Ovary (tissue), 9 donors: ENCODE data around the gene MPPED1. TPM values are rescaled to one million over a fixed set of nuclear protein-coding genes. Genes with fewer than 3 reads are reported as not detected.

Source experiments
- DNase-seq, 5 donors: peaks; one replicate each; pipeline ENCODE4 v3.0.0-alpha.2; 2019 to 2020
- H3K27ac ChIP-seq, 2 donors: fragments of 200-600 bp; one replicate each; pipeline versions ENCODE4 v1.5.1 to v1.8.0; 2019 to 2022
- H3K27me3 ChIP-seq: fragments of 200-600 bp; one replicate; pipeline ENCODE4 v1.8.0; 2022
- H3K36me3 ChIP-seq: fragments of 200-600 bp; sonication (generic); one replicate; pipeline ENCODE4 v1.5.1; 2019
- H3K4me1 ChIP-seq: one replicate; pipeline ENCODE4 v1.8.1; 2013; ENCODE audit warnings: mild to moderate bottlenecking, moderate library complexity; ENCODE audit not compliant: insufficient read depth
- H3K4me3 ChIP-seq: fragments of 200-600 bp; sonication (generic); one replicate; pipeline ENCODE4 v1.5.1; 2017
- H3K9me3 ChIP-seq, 2 donors: fragments of 200-600 bp in 1 of 2; sonication (generic) in 1 of 2; one replicate each; pipeline versions ENCODE4 v1.5.1 to v1.8.1; 2013 to 2019; ENCODE audit warnings: mild to moderate bottlenecking in 1 of 2, moderate library complexity in 1 of 2
- EP300 ChIP-seq: sonication (generic); formaldehyde crosslinking; IDR thresholded peaks from one replicate; pipeline ENCODE4 v1.6.1; 2017; ENCODE audit warnings: antibody characterized with exemption
- POLR2A ChIP-seq: fragments of 450-650 bp; IDR thresholded peaks from one replicate; pipeline ENCODE4 v1.6.1; 2017; ENCODE audit warnings: antibody characterized with exemption, mild to moderate bottlenecking, moderate library complexity
- WGBS, 3 donors: extraction: QIAGEN DNeasy Blood & Tissue Kit in 1 of 3; methylation state at CpG; one replicate each; pipeline versions ENCODE4 v1.1.5 to v1.1.7; 2013 to 2017; 5-methylcytosine and 5-hydroxymethylcytosine counted together
- intact Hi-C, 4 donors: fragments of 100-400 bp; cut with DNase I; formaldehyde crosslinking; loops; one replicate each; pipeline versions ENCODE4 v1.11.0 to v1.15.1; 2022 to 2023
- polyA plus RNA-seq, 2 donors: library from polyadenylated mRNA; stranded (reverse); fragments of 200-250 nt in 1 of 2; fragments of 350-450 nt in 1 of 2; fragmentation: Illumina TruSeq in 1 of 2; extraction: RNeasy Lipid Tissue Mini Kit (QIAGEN cat#74804) in 1 of 2; gene quantifications; one replicate each; pipeline ENCODE4 v1.2.3, GENCODE V29; 2013 to 2014
- total RNA-seq, 7 donors: library from RNA; depleted of rRNA in 2 of 7; stranded (reverse); fragments of >200 nt in 2 of 7; fragmentation: NEBNext Ultra II Directional in 3 of 7; extraction: Animal tissue kit (Norgen Biotek cat#: 25700) in 3 of 7; gene quantifications; one replicate each; pipeline versions ENCODE4 v1.1.0 to v1.2.4, GENCODE V29; 2016 to 2023
- TF ChIP-seq, protein P1 (sequence below), 3 donors: fragments of 450-650 bp in 2 of 3; fragments of 200-600 bp in 1 of 3; IDR thresholded peaks; one replicate each; pipeline versions ENCODE4 v1.5.1 to v1.8.0; 2016 to 2022; ENCODE audit warnings: antibody characterized with exemption in 3 of 3, mild to moderate bottlenecking in 1 of 3
- donor health status: DM: no; HTN: no; CAD: no; lungs with moderate emphysema.
- donor health status: DM: no; HTN: no; CAD: no.
- donor health status: Bipolar disorder and iron deficiency.
- donor health status: DM: yes; HTN: yes; CAD: no.
- donor health status: DM: no; HTN: no; CAD: no.
- donor health status: DM: yes; HTN: yes; CAD: no.

MPPED1 gene
- total and polyA plus RNA-seq, 9 donors, result 0.45 to 4.1 (median 2.1) TPM

DNA sequence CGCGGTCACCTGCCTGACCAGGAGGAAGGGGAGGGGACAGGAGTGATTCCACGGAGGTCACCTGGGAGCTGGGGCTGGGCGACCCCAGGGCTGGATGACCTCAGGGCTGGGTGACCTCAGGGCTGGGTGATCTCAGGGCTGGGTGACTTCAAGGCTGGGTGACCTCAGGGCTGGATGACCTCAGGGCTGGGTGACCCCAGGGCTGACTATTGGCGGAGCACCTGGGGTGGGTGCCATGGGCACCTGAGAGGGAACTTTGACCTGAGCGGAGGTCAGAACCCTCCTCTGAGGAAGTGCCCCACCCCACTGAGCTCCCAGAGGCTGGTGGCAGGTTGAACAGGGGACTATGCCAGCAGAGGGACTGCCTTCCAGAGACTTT is 11.8 kb upstream of the MPPED1 start:
- 91 to 92% (median 91%) methylated on average over 6 of the region's 6 CpGs for WGBS, 3 donors
- Histone ChIP-seq H3K4me3 (no peak overlapping the region), H3K9me3 (no peaks in the 10 kb centered on the region), H3K4me1 (no peaks in the 10 kb centered on the region), H3K27me3 (no peaks in the 10 kb centered on the region), H3K27ac (no peak overlapping the region), H3K36me3 (no peaks in the 10 kb centered on the region)
- no peak for TF ChIP-seq EP300
- TF ChIP-seq POLR2A, result no peak
- TF ChIP-seq, protein P1, sequence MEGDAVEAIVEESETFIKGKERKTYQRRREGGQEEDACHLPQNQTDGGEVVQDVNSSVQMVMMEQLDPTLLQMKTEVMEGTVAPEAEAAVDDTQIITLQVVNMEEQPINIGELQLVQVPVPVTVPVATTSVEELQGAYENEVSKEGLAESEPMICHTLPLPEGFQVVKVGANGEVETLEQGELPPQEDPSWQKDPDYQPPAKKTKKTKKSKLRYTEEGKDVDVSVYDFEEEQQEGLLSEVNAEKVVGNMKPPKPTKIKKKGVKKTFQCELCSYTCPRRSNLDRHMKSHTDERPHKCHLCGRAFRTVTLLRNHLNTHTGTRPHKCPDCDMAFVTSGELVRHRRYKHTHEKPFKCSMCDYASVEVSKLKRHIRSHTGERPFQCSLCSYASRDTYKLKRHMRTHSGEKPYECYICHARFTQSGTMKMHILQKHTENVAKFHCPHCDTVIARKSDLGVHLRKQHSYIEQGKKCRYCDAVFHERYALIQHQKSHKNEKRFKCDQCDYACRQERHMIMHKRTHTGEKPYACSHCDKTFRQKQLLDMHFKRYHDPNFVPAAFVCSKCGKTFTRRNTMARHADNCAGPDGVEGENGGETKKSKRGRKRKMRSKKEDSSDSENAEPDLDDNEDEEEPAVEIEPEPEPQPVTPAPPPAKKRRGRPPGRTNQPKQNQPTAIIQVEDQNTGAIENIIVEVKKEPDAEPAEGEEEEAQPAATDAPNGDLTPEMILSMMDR (IDR thresholded peaks at IDR 0.05), result no peak
- intact Hi-C loops, result loop anchor here in 3 of 4 donors (5.0 to 10.0 kb wide), 5 partner anchors 395 to 1235 kb away; partner anchors contain the start of gene PNPLA5 (in 1 of the 3)
- no peak for DNase-seq

DNA sequence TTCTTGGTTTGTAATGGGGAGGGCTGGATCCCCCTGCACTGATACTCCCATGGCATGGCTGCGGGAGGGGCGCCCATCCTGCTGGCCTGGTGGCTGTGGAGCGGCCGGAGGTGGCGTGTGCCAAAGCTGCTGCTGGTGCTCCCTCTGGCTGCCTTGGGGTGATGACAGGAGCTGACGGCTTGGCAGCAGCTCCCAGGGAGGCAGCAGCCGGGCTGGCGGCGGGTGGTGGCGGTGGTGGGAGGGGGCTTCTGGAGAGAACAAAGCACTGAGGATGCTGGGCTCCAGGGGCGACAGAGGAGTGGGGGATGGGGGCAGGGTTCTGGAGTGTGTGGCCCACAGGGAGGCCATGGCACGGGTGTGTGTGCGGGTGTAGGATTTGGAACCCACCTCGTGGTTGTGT is 11.4 kb upstream of the MPPED1 start:
- WGBS, 3 donors, result 75 to 84% (median 79%) methylated on average over 14 of the region's 14 CpGs
- Histone ChIP-seq H3K27me3 (no peaks in the 10 kb centered on the region), H3K4me1 (no peaks in the 10 kb centered on the region), H3K36me3 (no peaks in the 10 kb centered on the region), H3K9me3 (no peaks in the 10 kb centered on the region), H3K27ac (no peak overlapping the region), H3K4me3 (no peak overlapping the region)
- intact Hi-C loops, result loop anchor here in 1 of 4 donors (10.0 kb wide), 1 partner anchor 394 kb away; no protein-coding TSS in a partner anchor
- DNase-seq, result no peak
- TF ChIP-seq, protein P1 (IDR thresholded peaks at IDR 0.05), result no peak
- TF ChIP-seq POLR2A (no peak), EP300 (no peak)

DNA sequence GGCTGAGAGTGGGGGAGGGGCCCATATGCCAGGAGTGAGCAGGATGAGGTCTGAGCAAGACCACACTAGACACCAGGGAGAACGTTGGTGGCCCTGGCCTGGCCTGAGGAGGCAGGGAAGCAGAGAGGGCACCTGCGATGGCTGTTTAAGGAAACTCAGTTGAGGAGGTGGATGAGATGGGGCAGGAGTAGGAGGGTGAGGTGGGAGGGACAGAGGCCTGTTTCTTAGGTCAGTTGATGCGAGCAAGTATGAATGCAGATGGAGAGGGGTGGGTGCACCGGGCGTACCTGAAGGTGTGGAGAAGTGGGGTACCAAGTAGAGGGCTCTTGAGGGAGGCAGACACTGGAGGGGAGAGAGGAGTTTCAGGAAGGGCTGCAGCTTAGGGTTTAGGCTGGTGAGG is 10.6 kb upstream of the MPPED1 start:
- H3K27me3 ChIP-seq, result no peaks in the 10 kb centered on the region
- H3K36me3 ChIP-seq, result no peaks in the 10 kb centered on the region
- H3K4me1 ChIP-seq, result no peaks in the 10 kb centered on the region
- no peaks in the 10 kb centered on the region for H3K9me3 ChIP-seq
- intact Hi-C loops, result loop anchor here in 1 of 4 donors (10.0 kb wide), 1 partner anchor 394 kb away; no protein-coding TSS in a partner anchor
- no peak overlapping the region for H3K27ac ChIP-seq
- no peak overlapping the region for H3K4me3 ChIP-seq
- no peak for DNase-seq
- WGBS, 3 donors, result 78 to 85% (median 82%) methylated on average over 5 of the region's 5 CpGs
- TF ChIP-seq, protein P1 (IDR thresholded peaks at IDR 0.05), result no peak
- no peak for TF ChIP-seq EP300

DNA sequence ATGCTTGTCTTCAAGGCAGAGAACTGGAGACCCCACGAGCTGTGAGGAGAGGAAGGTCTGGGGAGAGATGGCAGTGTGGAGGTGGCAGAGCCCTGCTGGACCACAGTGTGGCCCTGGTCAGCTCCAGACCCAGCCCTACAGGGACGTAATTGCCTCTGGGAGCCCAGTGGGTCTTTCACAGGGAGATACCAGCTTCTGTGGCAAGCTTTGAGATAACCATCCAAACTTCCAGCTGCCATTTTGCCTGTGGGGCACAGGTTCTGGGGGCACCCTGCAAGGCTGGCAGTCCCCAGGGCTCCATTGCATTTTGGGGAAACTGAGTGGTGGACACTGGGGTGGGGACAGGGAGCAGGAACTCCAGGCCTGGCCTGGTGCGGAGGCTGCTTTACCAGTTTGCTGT is 10.2 kb upstream of the MPPED1 start:
- H3K4me1 ChIP-seq, result no peaks in the 10 kb centered on the region
- TF ChIP-seq, protein P1 (IDR thresholded peaks at IDR 0.05), result no peak
- TF ChIP-seq POLR2A (no peak), EP300 (no peak)
- DNase-seq, result no peak
- no peaks in the 10 kb centered on the region for H3K27me3 ChIP-seq
- intact Hi-C loops, result loop anchor here in 1 of 4 donors (10.0 kb wide), 1 partner anchor 393 kb away; no protein-coding TSS in a partner anchor
- H3K36me3 ChIP-seq, result no peaks in the 10 kb centered on the region
- no peaks in the 10 kb centered on the region for H3K9me3 ChIP-seq
- H3K27ac ChIP-seq, result no peak overlapping the region
- 80 to 89% (median 89%) methylated on average over 3 of the region's 3 CpGs for WGBS, 3 donors
- H3K4me3 ChIP-seq, result no peak overlapping the region
